Superior temporal gyrus (tissue), 1 donor: ENCODE measurements around the gene STX16.

Experiments used
- DNase-seq: peaks from one replicate; pipeline ENCODE4 v3.0.0-alpha.2; 2016; ENCODE audit errors: extremely low spot score

STX16 gene

GRCh38 chr20:58650776-58651558 lies at the start of gene STX16:
STX16 (plus strand) TSS chr20:58651283; CDS start chr20:58652007, 724 bp downstream.
- DNase-seq, result peak; percentile 90

- DNase-seq, result no peak
Observed at GRCh38 chr20:58602124-58602523, 49.0 kb upstream of the STX16 start.

GRCh38 chr20:58603721-58604120 lies 47.4 kb upstream of the STX16 start:
- no peak for DNase-seq

GRCh38 chr20:58604128-58604881 lies 46.8 kb upstream of the STX16 start:
- DNase-seq, result no peak

GRCh38 chr20:58605292-58606065 lies 45.6 kb upstream of the STX16 start:
- DNase-seq, result no peak

- no peak for DNase-seq
Observed at GRCh38 chr20:58606184-58606583, 44.9 kb upstream of the STX16 start.

- no peak for DNase-seq
Observed at GRCh38 chr20:58608096-58608840, 42.8 kb upstream of the STX16 start.

- DNase-seq, result no peak
Observed at GRCh38 chr20:58609026-58609425, 42.1 kb upstream of the STX16 start.

- DNase-seq, result no peak
Observed at GRCh38 chr20:58610071-58610800, 40.8 kb upstream of the STX16 start.

GRCh38 chr20:58610811-58611210 lies 40.3 kb upstream of the STX16 start:
- DNase-seq, result no peak

GRCh38 chr20:58611236-58612030 lies 39.6 kb upstream of the STX16 start:
- no peak for DNase-seq

- no peak for DNase-seq
Observed at GRCh38 chr20:58612121-58612691, 38.9 kb upstream of the STX16 start.

- no peak for DNase-seq
Observed at GRCh38 chr20:58613061-58613854, 37.8 kb upstream of the STX16 start.

GRCh38 chr20:58614366-58614765 lies 36.7 kb upstream of the STX16 start:
- DNase-seq, result no peak

- no peak for DNase-seq
Observed at GRCh38 chr20:58614984-58615760, 35.9 kb upstream of the STX16 start.

GRCh38 chr20:58616411-58616810 lies 34.7 kb upstream of the STX16 start:
- no peak for DNase-seq

GRCh38 chr20:58617158-58617557 lies 33.9 kb upstream of the STX16 start:
- DNase-seq, result no peak
